ENCODE measurements around the gene PAQR8. TPM values are rescaled to one million over a fixed set of nuclear protein-coding genes. Genes with fewer than 3 reads are reported as not detected.

PAQR8 gene
- total and polyA plus RNA-seq, 2 of the 13 experiments (the other 11 are each of a cell fraction or from before 2014, with no cell fraction given): 37.7 to 50.7 TPM

DNA sequence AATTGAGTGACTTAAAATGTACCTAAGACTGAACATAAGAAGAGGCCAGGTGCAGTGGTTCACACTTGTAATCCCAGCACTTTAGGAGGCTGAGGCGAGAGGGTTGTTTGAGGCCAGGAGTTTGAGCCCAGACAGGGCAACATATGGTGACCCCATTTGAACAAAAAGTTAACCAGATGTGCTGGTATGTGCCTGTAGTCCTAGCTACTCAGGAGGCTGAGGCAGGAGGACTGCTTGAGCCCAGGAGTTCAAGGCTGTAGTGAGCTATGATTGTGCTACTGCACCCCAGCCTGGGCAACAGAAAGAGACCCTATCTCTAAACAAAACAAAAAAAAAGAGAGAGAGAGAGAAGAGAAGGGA lies 10.1 kb upstream of the PAQR8 start:
- in situ Hi-C loops (cut with HindIII; ENCODE audit: extremely low pct_ligation_motif_present, low pct_unique_long_range_greater_than_20kb) (no loop called here), intact Hi-C loops (cut with micrococcal nuclease; ENCODE audit: unreplicated experiment) (loop anchor here (1.0 to 5.0 kb wide), 2 partner anchors 35 to 68 kb away; partner anchors contain the start of gene MCM3)
- peak overlapping the region; percentile 61 for H3K9ac ChIP-seq (ENCODE audit: insufficient read depth, low read depth, low read length)
- no TSS peak for BruUV-seq (replicated peaks)
- H4K20me1 ChIP-seq (ENCODE audit: insufficient read depth, low read length): no peaks in the 10 kb centered on the region
- no peaks in the 10 kb centered on the region for H3K27me3 ChIP-seq (ENCODE audit: control insufficient read depth in 1 of 2, insufficient read depth in 2 of 2, low read length in 2 of 2)
- ChIA-PET CTCF (ENCODE audit: low intra/inter-chr PET ratio, low total read pairs) (no interaction called here), POLR2A (interaction anchor here (0.8 to 3.8 kb wide), 13 partner anchors 11 to 246 kb away, joined by 3 to 50 read pairs (median 6); partner anchors contain the start of genes EFHC1, MCM3 and PAQR8)
- TF ChIP-seq TBL1XR1 (IDR thresholded peaks at IDR 0.05; ENCODE audit: borderline replicate concordance, low read length, partially characterized antibody): no peak
- TF ChIP-seq, protein P1, sequence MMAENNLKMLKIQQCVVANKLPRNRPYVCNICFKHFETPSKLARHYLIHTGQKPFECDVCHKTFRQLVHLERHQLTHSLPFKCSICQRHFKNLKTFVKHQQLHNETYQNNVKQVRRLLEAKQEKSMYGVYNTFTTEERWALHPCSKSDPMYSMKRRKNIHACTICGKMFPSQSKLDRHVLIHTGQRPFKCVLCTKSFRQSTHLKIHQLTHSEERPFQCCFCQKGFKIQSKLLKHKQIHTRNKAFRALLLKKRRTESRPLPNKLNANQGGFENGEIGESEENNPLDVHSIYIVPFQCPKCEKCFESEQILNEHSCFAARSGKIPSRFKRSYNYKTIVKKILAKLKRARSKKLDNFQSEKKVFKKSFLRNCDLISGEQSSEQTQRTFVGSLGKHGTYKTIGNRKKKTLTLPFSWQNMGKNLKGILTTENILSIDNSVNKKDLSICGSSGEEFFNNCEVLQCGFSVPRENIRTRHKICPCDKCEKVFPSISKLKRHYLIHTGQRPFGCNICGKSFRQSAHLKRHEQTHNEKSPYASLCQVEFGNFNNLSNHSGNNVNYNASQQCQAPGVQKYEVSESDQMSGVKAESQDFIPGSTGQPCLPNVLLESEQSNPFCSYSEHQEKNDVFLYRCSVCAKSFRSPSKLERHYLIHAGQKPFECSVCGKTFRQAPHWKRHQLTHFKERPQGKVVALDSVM (CRISPR knock-in tag; IDR thresholded peaks at IDR 0.05): peak; percentile 92
- TF ChIP-seq, protein P2, sequence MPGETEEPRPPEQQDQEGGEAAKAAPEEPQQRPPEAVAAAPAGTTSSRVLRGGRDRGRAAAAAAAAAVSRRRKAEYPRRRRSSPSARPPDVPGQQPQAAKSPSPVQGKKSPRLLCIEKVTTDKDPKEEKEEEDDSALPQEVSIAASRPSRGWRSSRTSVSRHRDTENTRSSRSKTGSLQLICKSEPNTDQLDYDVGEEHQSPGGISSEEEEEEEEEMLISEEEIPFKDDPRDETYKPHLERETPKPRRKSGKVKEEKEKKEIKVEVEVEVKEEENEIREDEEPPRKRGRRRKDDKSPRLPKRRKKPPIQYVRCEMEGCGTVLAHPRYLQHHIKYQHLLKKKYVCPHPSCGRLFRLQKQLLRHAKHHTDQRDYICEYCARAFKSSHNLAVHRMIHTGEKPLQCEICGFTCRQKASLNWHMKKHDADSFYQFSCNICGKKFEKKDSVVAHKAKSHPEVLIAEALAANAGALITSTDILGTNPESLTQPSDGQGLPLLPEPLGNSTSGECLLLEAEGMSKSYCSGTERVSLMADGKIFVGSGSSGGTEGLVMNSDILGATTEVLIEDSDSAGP (CRISPR knock-in tag; IDR thresholded peaks at IDR 0.05; ENCODE audit: borderline replicate concordance): 0 out of 2 replicates have a peak, but pooled peaks have one; percentile 21
- TF ChIP-seq ZNF124 (CRISPR knock-in tag; IDR thresholded peaks at IDR 0.05): 0 out of 2 replicates have a peak, but pooled peaks have one; percentile 17
- peak; percentile 90 for TF ChIP-seq ZNF121 (CRISPR knock-in tag; IDR thresholded peaks at IDR 0.05)
- 0 out of 2 replicates have a peak, but pooled peaks have one; percentile 45 for TF ChIP-seq KDM1A (CRISPR knock-in tag; IDR thresholded peaks at IDR 0.05)
- TF ChIP-seq ZNF747 (CRISPR knock-in tag; IDR thresholded peaks at IDR 0.05; ENCODE audit: borderline replicate concordance): 0 out of 2 replicates have a peak, but pooled peaks have one; percentile 13
- no peak for TF ChIP-seq ZBTB3 (CRISPR knock-in tag; IDR thresholded peaks at IDR 0.05; ENCODE audit: borderline replicate concordance, low read depth)
- TF ChIP-seq, protein P3, sequence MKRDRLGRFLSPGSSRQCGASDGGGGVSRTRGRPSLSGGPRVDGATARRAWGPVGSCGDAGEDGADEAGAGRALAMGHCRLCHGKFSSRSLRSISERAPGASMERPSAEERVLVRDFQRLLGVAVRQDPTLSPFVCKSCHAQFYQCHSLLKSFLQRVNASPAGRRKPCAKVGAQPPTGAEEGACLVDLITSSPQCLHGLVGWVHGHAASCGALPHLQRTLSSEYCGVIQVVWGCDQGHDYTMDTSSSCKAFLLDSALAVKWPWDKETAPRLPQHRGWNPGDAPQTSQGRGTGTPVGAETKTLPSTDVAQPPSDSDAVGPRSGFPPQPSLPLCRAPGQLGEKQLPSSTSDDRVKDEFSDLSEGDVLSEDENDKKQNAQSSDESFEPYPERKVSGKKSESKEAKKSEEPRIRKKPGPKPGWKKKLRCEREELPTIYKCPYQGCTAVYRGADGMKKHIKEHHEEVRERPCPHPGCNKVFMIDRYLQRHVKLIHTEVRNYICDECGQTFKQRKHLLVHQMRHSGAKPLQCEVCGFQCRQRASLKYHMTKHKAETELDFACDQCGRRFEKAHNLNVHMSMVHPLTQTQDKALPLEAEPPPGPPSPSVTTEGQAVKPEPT (CRISPR knock-in tag; IDR thresholded peaks at IDR 0.05; ENCODE audit: low read depth): no peak
- TF ChIP-seq EP300 (IDR thresholded peaks at IDR 0.05; ENCODE audit: low read depth in 2 of 2, low read length in 2 of 2): no peak
- no peak for TF ChIP-seq EP300 (CRISPR knock-in tag; IDR thresholded peaks at IDR 0.05; ENCODE audit: borderline replicate concordance)
- H3K36me3 ChIP-seq (replicated peaks in 1 of 2; ENCODE audit: control insufficient read depth in 1 of 2, insufficient read depth in 2 of 2, low read length in 2 of 2): no peaks in the 10 kb centered on the region
- H3K4me1 ChIP-seq (ENCODE audit: insufficient read depth, low read length): peaks cover 57% of the 10 kb centered on the region
- H3K4me2 ChIP-seq (ENCODE audit: low read depth, low read length): peak overlapping the region; percentile 84
- ATAC-seq (no peak), FAIRE-seq (no peak), DNase-seq (ENCODE audit: low spot score) (no peak)
- no peaks in the 10 kb centered on the region for H3K9me3 ChIP-seq (ENCODE audit: low read length)
- H2AFZ ChIP-seq (ENCODE audit: low read length): no peak overlapping the region
- WGBS (ENCODE audit: low lambda C conversion rate): 94% methylated on average over 1 of the region's 1 CpG
- peak overlapping the region; percentile 55 for H3K27ac ChIP-seq (ENCODE audit: extremely low read length, insufficient read depth, low read length)
- H3K79me2 ChIP-seq (ENCODE audit: insufficient read depth, low read length): no peaks in the 10 kb centered on the region
- H3K4me3 ChIP-seq (replicated peaks in 1 of 3; ENCODE audit: insufficient read depth in 1 of 3, low read depth in 2 of 3, low read length in 3 of 3): peak overlapping the region in 1 of 3 experiments; percentile 22; a peak in 1 of 6 replicates
